Activated naive CD8-positive, alpha-beta T cell treated with anti-CD3 and anti-CD28 coated beads for 36 hours (primary cell): ENCODE results near the gene OTUD4. TPM values are rescaled to one million over a fixed set of nuclear protein-coding genes. Genes with fewer than 3 reads are reported as not detected.
"Not testable (repeated sequence)": the region's sequence is repeated elsewhere in the genome, so short reads cannot be mapped to it uniquely, and the experiment has no call there.

Experiments used
- DNase-seq: peaks from one replicate; pipeline ENCODE4 v3.0.0; 2021
- H3K27ac Mint-ChIP-seq: one replicate; pipeline ENCODE4 v1.8.0; 2022; ENCODE audit warnings: mild to moderate bottlenecking, moderate library complexity, mixed read lengths
- H3K27me3 Mint-ChIP-seq: one replicate; pipeline ENCODE4 v1.8.0; 2022; ENCODE audit warnings: mild to moderate bottlenecking, mixed read lengths
- H3K36me3 Mint-ChIP-seq: one replicate; pipeline ENCODE4 v1.8.0; 2021; ENCODE audit warnings: mild to moderate bottlenecking, mixed read lengths
- H3K4me1 Mint-ChIP-seq: one replicate; pipeline ENCODE4 v1.8.0; 2021; ENCODE audit warnings: mixed read lengths
- H3K4me3 Mint-ChIP-seq: one replicate; pipeline ENCODE4 v1.8.0; 2022; ENCODE audit warnings: mild to moderate bottlenecking, moderate library complexity, mixed read lengths
- H3K9me3 Mint-ChIP-seq: one replicate; pipeline ENCODE4 v1.8.0; 2022; ENCODE audit warnings: mixed read lengths
- total RNA-seq, 2 experiments: library from RNA; stranded (reverse); gene quantifications; one replicate each; pipeline ENCODE4 v1.2.3, GENCODE V29; 2021

OTUD4 gene
- total RNA-seq, 2 experiments from 2014 or later, result 54.5 to 59.0 TPM

DNA sequence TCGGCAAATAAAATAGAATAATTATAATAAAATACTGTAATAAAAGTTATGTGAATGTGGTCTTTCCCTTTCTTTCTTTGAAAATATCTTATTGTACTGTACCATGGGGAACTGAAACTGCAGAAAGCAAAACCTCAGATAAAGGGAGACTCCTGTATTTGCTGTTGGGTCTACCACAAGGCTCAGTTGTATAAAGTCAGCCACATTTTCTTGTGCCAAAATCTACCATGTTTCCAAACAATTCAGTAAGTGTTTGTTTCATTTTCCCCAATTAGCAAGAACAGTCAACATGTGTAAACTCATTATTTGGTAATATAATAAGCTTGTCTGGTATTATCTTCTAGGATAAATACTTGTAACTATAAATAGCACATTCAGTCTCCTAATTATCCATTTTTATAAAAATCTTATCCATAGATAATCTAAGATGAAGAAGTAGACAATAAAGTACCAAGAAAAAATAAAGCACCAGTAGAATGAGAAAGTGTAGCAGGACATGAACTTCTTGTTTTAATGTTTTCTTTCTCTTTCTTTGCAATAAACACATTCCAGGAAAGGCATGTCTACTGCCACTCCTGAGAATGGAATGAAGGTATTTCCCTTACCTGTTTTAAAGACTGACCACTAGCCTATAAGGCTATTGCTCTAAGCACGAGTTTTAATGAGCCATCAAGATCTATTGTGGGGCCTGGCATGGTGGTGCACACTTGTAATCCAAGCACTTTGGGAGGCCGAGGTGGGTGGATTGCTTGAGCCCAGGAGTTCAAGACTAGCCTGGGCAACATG is 15.0 kb upstream of the OTUD4 start:
- DNase-seq, result no peak
- Mint-ChIP-seq H3K9me3 (no peaks in the 10 kb centered on the region), H3K27me3 (peaks cover 22% of the 10 kb centered on the region), H3K4me1 (no peaks in the 10 kb centered on the region), H3K4me3 (no peak overlapping the region), H3K27ac (no peak overlapping the region), H3K36me3 (no peaks in the 10 kb centered on the region)

DNA sequence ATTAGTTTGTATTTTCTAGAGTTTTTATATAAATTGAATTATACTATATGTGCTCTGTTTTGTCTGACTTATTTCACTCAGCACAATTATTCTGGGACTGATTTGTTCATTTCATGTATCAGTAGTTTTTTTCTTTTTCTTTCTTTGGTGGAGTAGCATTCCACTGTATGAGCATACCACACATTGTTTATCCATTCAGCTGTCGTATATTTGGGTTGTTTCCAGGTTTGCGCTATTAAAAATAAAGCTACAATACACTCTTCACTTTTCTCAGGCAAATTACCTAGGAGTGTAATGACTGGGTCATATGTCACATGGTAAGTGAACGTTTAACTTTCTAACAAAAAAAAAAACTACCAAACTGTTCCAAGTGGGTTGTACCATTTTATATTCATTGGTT is 9.6 kb upstream of the OTUD4 start:
- H3K4me1 Mint-ChIP-seq, result no peaks in the 10 kb centered on the region
- no peaks in the 10 kb centered on the region for H3K27me3 Mint-ChIP-seq
- H3K4me3 Mint-ChIP-seq, result no peak overlapping the region
- no peaks in the 10 kb centered on the region for H3K36me3 Mint-ChIP-seq
- H3K9me3 Mint-ChIP-seq, result no peaks in the 10 kb centered on the region
- no peak for DNase-seq
- H3K27ac Mint-ChIP-seq, result no peak overlapping the region

DNA sequence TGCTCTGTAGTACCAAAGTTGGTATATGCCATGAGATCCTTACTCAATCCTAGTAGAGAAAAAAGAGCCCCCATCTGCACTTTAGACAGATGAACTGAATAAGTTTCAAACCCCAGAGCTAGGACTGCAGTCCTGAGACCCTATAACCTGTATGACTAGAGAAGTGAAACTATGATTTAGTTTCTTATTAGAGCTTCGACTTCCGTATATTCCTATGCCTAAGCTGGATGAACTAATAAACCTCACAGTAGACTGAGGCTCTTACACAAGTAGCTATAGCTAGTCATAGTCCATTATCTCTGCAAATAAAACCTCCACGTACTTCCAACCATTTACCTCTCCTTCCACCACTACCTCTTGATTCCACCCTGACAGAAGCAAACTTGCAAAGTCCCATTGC is 6.3 kb upstream of the OTUD4 start:
- H3K27me3 Mint-ChIP-seq, result no peaks in the 10 kb centered on the region
- no peak overlapping the region for H3K4me3 Mint-ChIP-seq
- H3K9me3 Mint-ChIP-seq, result no peaks in the 10 kb centered on the region
- H3K27ac Mint-ChIP-seq, result no peak overlapping the region
- no peaks in the 10 kb centered on the region for H3K4me1 Mint-ChIP-seq
- H3K36me3 Mint-ChIP-seq, result no peaks in the 10 kb centered on the region
- no peak for DNase-seq

DNA sequence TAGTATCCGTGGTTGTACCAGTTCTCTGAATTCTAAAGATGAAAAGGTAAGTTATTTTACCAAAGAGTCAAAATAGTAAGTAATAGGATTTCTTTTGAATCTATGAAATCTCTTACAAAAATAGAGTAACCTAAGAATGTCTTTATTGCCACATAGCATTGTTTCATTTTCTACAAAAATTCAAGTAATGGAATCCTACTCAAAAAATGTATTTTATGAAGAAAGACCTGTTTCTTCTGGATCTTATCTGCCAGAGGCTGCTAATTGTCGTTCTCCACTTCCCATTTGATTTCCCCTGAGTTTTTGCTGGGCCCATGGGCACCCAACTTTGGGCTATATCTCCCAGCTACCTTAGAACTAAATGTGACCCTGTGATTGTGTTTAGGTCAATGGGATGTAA is 3.2 kb upstream of the OTUD4 start:
- peaks cover 9% of the 10 kb centered on the region for H3K4me1 Mint-ChIP-seq
- H3K9me3 Mint-ChIP-seq, result no peaks in the 10 kb centered on the region
- peaks cover 7% of the 10 kb centered on the region for H3K36me3 Mint-ChIP-seq
- no peak overlapping the region for H3K4me3 Mint-ChIP-seq
- H3K27me3 Mint-ChIP-seq, result no peaks in the 10 kb centered on the region
- no peak for DNase-seq
- H3K27ac Mint-ChIP-seq, result no peak overlapping the region

DNA sequence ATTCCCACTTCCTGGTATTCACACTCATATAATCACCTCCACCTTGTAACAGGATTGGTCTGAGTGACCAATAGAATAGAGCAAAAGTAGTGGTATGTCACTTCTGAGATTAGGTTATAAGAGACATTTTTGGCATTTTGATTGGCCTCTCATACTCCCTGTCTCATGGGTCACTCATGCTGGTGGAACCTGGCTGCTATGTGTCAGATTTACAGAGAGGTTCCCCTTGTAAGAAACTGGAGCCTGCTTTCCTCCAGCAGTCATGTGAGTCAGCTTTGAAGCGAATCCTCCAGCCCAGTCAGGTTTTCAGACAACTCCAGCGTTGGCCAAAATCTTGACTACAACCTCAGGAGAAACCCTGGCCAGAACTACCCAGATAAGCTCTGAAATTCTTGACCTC is 2.6 kb upstream of the OTUD4 start:
- no peak overlapping the region for H3K27ac Mint-ChIP-seq
- H3K36me3 Mint-ChIP-seq, result peaks cover 13% of the 10 kb centered on the region
- DNase-seq, result no peak
- H3K4me3 Mint-ChIP-seq, result no peak overlapping the region
- H3K27me3 Mint-ChIP-seq, result no peaks in the 10 kb centered on the region
- peaks cover 9% of the 10 kb centered on the region for H3K4me1 Mint-ChIP-seq
- H3K9me3 Mint-ChIP-seq, result no peaks in the 10 kb centered on the region

DNA sequence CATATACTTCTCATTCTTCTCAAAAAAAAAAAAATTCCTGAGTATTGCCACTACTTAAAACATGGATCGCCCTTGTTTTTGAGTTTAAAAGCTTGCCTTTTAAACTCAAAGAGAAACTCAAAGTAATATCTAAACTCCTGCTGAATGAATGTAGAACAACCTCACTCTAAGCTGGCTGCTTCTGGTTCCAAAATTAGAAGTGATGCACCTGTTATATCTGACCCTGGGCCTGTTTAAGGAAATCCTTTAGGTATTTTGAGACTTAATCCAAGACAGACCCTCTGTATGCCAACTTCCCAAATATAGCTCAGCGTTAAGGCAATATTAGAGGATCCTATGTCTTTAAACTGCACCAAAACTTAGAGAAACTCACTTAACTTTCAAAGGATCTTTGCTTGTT is 1.8 kb upstream of the OTUD4 start:
- Mint-ChIP-seq H3K27me3 (no peaks in the 10 kb centered on the region), H3K27ac (no peak overlapping the region), H3K4me3 (peak overlapping the region; percentile 42), H3K9me3 (no peaks in the 10 kb centered on the region), H3K4me1 (peaks cover 12% of the 10 kb centered on the region), H3K36me3 (peaks cover 17% of the 10 kb centered on the region)
- no peak for DNase-seq

DNA sequence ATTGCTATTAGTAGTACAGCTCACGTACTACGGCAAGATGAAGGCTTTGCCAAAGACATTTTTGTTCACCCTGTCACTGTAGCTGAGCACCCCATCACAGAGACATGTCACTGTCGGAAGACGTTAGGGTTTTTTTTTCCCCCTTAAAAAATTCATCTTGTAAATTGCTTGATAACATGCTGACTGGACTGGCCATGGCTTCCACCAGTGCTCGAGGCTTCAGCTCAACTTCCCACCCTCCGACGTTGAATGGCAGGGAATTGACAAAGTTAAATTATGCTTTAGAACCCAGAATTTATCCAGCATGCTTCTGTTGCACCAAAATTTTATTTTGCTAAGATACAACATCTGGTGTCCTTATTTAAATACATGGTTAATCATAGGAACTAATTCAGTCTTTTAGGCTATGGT is 707 bp upstream of the OTUD4 start:
- Mint-ChIP-seq H3K4me3 (peak overlapping the region; percentile 87), H3K9me3 (no peaks in the 10 kb centered on the region), H3K27me3 (no peaks in the 10 kb centered on the region), H3K36me3 (peaks cover 17% of the 10 kb centered on the region), H3K4me1 (peaks cover 14% of the 10 kb centered on the region), H3K27ac (peak overlapping the region; percentile 91)
- DNase-seq, result no peak

DNA sequence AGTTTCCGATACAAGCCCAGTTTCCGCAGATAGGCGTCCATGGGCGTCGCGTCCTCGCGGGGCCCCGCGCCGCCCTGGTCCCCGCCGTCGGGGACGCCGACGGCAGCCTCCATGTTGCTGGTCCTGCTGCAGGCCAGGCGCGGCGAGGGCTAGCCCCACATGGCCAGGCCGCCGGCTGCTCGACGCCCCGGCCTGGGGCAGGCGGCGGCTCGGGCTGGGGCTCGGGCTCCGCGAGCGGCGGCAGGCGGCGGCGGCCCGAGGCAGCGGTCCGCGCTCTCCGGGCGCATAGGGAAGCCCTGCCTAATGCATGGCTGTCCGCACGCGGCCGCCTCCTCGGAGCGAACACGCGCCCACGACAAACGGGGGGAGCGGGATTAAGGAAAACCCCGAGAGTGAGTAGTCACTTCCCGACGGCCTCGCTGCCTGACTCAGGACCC is 510 bp downstream of the OTUD4 start:
- Mint-ChIP-seq H3K36me3 (peaks cover 22% of the 10 kb centered on the region), H3K4me1 (peaks cover 20% of the 10 kb centered on the region), H3K4me3 (peak overlapping the region; percentile 96), H3K27ac (peak overlapping the region; percentile 94)
- not testable (repeated sequence) for DNase-seq, H3K9me3 Mint-ChIP-seq, H3K27me3 Mint-ChIP-seq

DNA sequence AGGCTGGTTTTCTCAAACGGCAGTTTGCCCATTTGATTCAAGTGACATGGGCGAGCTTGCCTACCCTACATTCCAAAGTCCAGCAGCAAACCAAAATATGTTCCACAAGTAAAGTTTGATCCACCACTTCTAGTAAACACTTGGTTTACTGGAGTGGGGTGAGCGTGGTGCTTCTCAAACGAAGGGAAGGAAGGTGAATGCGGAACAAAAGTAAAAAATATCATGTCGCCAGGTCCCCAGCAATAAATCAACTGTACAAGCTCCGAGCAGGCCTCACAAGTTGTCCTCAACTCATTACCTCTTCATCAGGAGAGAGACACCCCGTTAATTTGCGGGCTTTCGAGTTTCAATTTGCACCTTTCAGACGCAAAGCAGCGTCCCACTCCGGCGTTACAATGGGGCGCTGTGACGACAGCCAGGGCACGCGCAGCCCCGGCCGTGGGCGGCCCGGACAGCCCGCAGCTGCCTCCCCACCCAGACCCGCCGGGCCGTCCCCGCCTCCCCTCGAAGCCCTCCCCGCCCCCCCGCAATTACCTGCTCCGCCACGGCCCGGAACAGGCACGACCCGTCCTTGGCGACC is 1.0 kb downstream of the OTUD4 start:
- peaks cover 27% of the 10 kb centered on the region for H3K36me3 Mint-ChIP-seq
- peak overlapping the region; percentile 96 for H3K4me3 Mint-ChIP-seq
- no peaks in the 10 kb centered on the region for H3K27me3 Mint-ChIP-seq
- H3K4me1 Mint-ChIP-seq, result peaks cover 25% of the 10 kb centered on the region
- peak; percentile 87 for DNase-seq
- H3K9me3 Mint-ChIP-seq, result no peaks in the 10 kb centered on the region
- peak overlapping the region; percentile 94 for H3K27ac Mint-ChIP-seq

DNA sequence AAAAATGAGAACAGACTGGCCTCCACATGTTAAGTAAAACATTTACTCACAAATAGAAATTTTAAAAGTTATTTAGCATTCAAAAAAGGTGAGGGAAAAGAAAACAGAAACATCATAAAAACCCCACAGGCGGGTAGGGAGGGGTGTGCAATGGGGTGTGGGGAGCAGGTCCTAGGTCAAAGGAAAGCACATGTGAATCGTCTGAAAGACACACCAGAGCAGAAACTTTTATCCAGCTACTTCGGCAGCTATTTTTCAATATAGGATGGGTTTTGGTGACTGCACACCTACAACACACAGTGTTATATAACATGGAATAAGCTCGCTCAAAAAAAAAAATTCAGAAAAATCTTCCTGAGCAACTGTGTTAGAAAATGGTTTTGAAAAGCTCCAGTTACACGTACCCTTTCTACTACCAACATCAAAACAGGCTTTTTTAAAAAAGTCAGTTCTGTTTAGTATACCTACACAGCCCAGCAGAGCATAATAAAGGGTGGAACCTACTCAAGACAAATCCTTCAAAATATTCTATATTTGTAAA is 1.6 kb downstream of the OTUD4 start:
- no peaks in the 10 kb centered on the region for H3K9me3 Mint-ChIP-seq
- H3K27ac Mint-ChIP-seq, result peak overlapping the region; percentile 94
- peaks cover 32% of the 10 kb centered on the region for H3K36me3 Mint-ChIP-seq
- peaks cover 28% of the 10 kb centered on the region for H3K4me1 Mint-ChIP-seq
- no peaks in the 10 kb centered on the region for H3K27me3 Mint-ChIP-seq
- no peak for DNase-seq
- peak overlapping the region; percentile 96 for H3K4me3 Mint-ChIP-seq

DNA sequence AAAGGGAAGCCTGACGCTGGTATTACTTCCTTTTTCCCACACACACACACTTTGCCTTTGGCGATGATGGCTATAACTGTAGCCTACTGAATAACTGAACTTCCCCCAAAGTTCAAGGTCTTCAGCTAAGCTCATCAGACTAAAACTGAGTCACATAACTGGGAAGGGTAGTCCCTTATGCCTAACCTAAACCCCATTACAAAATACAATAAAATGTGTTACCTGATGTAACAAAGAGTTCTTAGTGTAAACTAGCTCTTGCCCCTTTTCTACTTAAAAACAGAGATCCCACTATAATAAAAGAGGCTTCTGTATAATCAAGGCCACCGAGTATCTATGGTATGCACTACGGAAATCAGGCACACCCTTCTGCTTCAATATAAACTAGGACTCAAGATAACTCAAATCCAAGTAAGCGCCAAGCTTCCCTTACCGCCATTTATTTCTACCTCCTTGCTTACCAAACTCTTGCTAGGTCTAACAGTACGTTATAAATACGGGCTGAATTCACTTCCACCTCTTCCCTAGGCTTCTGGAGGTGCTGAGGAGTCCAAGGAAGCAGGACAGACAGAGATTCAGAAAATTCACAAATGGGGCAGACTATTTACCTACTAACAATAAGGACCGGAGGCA is 2.4 kb downstream of the OTUD4 start:
- no peak for DNase-seq
- H3K4me3 Mint-ChIP-seq, result peak overlapping the region; percentile 96

DNA sequence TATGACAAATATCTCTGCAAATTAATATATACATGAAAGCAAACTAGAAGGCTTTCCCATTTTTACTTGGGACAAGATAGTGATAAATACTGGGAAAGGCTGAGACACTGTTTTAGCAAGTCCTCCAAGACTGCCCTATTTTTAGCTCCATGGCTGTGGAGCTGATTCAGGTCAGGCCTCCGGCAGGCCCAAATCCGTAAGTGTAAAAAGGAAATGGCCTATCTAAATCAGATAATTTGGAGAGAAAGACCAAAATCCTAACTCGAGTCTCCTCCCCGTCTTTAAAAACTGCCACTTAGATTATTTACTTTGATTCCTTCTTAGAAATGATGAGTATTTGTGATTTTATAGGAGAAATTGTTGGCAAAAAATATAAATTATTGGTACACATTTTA is 2.9 kb downstream of the OTUD4 start:
- Mint-ChIP-seq H3K9me3 (no peaks in the 10 kb centered on the region), H3K4me3 (peak overlapping the region; percentile 96), H3K27me3 (no peaks in the 10 kb centered on the region), H3K27ac (peak overlapping the region; percentile 94), H3K36me3 (peaks cover 40% of the 10 kb centered on the region), H3K4me1 (peaks cover 34% of the 10 kb centered on the region)
- DNase-seq, result no peak

More for the DNA sequence above, 2.4 kb downstream of the OTUD4 start:
- peaks cover 36% of the 10 kb centered on the region for H3K36me3 Mint-ChIP-seq
- H3K4me1 Mint-ChIP-seq, result peaks cover 30% of the 10 kb centered on the region
- H3K27ac Mint-ChIP-seq, result peak overlapping the region; percentile 94
- no peaks in the 10 kb centered on the region for H3K27me3 Mint-ChIP-seq
- H3K9me3 Mint-ChIP-seq, result no peaks in the 10 kb centered on the region

DNA sequence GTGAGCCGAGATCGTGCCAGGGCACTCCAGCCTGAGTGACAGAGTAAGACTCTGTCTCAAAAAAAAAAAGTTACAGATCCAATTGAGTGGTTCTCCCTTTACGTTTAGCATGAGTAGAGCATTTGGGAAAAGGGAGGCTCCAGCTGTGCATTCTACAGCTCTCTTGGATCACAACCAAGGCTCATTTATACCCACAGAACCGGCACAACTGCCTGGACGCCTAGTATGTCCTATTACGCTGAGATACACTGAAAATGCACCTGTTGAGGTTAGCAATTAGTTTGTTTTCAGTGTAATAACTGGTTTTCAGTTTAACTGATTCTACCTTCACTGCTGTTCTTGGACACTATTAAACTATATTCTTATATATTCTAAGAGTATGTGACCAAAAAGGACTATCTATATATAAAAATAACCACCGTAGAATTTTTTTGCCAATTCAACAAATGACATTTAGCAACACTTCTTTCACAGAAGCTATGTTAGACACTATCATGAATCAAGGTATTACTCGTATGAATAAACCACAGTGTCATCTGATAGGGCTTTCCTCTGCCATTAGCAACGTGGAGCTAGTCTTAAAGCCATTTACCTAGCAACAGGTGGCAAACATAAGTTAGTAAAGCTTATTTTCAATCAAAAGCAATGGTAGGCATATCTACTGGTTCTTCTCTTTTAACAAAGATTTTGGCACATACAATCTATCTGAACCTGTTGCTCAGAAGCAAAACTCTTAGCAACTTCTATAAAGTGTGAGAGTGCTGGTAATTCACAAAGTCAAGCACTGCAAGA is 3.6 kb downstream of the OTUD4 start:
- peak overlapping the region; percentile 94 for H3K27ac Mint-ChIP-seq
- H3K4me3 Mint-ChIP-seq, result peak overlapping the region; percentile 96
- peaks cover 36% of the 10 kb centered on the region for H3K4me1 Mint-ChIP-seq
- no peak for DNase-seq
- no peaks in the 10 kb centered on the region for H3K27me3 Mint-ChIP-seq
- H3K36me3 Mint-ChIP-seq, result peaks cover 43% of the 10 kb centered on the region
- H3K9me3 Mint-ChIP-seq, result no peaks in the 10 kb centered on the region

DNA sequence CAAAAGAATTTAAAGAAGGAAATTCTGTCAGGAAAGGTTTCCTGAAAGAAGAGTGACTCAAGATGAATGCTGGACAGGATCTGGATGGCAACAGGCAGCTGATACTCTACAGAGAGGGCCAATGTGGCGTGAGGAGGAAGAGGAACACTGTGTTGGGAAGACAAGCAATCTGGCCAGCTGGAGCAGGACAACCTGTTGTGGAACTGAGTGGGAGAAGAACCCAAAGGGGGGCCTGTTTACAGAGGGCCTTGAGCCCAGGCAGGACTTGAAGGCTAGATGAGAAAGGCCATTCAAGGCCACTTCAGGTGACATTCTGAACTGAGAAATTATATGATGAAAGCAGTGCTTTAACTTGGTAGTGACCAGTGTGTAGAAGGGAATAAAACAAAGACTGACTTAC is 8.5 kb downstream of the OTUD4 start:
- Mint-ChIP-seq H3K27ac (no peak overlapping the region), H3K4me3 (no peak overlapping the region), H3K9me3 (no peaks in the 10 kb centered on the region), H3K4me1 (peaks cover 27% of the 10 kb centered on the region), H3K27me3 (no peaks in the 10 kb centered on the region), H3K36me3 (peaks cover 46% of the 10 kb centered on the region)
- DNase-seq, result no peak

DNA sequence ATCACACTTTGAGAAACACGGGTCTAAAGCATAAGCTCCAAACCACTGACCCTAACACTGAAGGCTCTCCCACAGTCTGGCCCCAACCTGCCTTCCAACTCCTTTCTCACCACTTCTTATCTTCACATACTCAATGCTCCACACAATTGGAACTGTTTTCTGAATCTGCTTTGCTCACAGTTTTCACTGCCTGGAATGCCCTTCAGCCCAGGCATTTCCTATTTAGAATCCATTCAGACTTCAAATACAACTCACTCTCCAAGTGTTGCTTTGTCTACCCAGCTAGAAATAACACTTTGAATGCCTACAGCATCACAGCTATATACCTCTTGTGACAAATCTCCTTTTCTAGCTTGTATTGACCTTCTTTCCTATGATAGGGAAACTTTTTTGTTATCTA is 10.2 kb downstream of the OTUD4 start:
- no peak overlapping the region for H3K4me3 Mint-ChIP-seq

More for the DNA sequence above, 10.2 kb downstream of the OTUD4 start:
- Mint-ChIP-seq H3K36me3 (peaks cover 50% of the 10 kb centered on the region), H3K9me3 (no peaks in the 10 kb centered on the region), H3K4me1 (peaks cover 24% of the 10 kb centered on the region), H3K27me3 (no peaks in the 10 kb centered on the region), H3K27ac (peak overlapping the region; percentile 22)
- DNase-seq, result no peak
